SW480 (cell line): Measurements from ENCODE around the gene CDH24.

Experiments used
- DNase-seq: peaks from one replicate; pipeline ENCODE4 v3.0.0-alpha.2; 2016; ENCODE audit warnings: low spot score

CDH24 gene

DNA sequence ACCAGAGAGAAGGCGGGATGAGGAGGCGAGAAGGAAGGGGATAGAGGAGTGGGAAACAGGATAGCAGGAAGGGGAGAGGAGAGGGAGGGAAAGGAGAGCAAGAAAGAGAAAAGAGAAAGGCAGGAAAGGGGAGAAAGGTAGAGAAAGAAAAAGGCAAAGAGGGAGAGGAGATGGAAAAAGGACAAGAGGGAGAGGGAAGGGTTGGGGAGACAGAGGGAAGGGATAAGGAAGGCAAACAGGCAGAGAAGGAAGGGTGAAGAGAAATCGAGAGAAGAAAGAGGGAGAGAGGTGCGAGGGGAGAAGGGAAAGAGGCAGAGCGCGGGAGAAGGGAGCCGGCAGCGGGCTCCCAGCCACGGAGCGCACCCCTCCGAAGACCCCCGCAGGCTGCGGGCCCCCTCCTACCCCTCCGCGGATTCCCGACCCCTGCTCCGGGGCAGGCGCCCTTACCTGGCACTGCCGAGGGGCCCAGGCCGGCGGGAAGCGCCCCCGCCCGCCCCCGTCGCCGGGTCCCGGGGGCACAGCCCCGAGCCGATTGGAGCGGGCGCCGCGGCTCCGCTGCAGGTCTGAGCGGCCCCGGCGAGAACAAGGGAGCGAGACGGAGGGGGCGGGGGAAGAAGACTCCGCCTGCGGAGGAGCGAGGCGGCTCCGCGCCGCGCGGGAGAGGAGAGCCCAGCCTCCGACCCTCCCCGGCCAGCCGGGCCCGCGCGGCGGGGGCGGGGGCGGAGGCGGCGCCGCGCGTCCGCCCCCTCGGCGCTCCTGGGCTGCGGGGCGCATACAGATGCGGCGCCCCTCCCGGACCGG is at the start of gene CDH24:
Gene CDH24 (minus strand): TSS at position 565 of the 801 bp plus-strand sequence. CDS start 1,787 bp downstream, outside the sequence.
- DNase-seq: peak; percentile 51

GRCh38 chr14:23106747-23107045 is 49.4 kb upstream of the CDH24 start:
- no peak for DNase-seq

DNA sequence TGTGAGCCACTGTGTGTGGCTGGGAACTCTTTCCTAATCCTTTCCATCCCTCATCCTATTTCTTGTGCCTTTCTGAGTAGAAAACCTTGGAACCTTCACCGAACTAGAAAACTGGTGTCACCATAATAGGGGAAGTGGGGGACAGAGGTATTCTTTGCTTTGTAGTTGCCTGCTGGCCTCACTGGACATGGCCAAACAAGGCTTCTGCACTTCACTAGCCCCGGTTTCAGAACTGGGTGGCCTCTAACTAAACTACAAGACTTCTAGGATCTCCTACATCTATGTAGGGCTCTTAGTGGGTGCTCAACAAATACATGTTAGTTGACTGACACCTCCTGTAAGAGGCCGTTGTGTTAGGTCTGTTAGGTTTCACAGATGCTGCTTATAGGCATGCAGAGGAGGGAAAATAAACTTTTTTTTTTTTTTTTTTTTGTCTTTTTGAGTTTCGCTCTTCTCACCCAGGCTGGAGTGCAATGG is 48.1 kb upstream of the CDH24 start:
- DNase-seq: no peak

- DNase-seq: no peak
Observed at GRCh38 chr14:23104591-23105347, 47.4 kb upstream of the CDH24 start, which contains the start of gene CIROP. Gene CIROP, minus strand, starts transcription at chr14:23104989. Its CDS starts 69 bp downstream, at chr14:23104920.

- no peak for DNase-seq
Observed at GRCh38 chr14:23104070-23104590, 46.8 kb upstream of the CDH24 start.

DNA sequence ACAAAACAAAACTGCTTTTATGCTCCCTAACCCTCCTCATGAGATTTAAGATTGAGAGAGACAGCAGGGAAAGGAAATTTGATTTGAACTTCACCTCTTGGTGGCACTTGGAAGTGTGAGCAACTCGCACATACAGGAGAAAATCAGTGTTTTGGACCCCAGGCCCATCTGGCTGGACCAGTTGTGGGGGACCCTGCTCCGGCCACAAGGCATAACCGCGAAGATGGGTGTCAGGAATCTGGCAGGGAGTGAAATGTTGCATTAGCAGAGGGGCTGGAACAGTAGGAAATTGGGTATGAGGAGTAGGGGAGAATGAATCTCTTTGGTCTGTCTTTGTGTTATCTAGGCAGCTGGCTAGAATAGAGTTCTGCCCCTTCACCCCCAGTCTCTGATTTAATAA is 46.3 kb upstream of the CDH24 start:
- DNase-seq: no peak

- no peak for DNase-seq
Observed at GRCh38 chr14:23102801-23103200, 45.5 kb upstream of the CDH24 start.

DNA sequence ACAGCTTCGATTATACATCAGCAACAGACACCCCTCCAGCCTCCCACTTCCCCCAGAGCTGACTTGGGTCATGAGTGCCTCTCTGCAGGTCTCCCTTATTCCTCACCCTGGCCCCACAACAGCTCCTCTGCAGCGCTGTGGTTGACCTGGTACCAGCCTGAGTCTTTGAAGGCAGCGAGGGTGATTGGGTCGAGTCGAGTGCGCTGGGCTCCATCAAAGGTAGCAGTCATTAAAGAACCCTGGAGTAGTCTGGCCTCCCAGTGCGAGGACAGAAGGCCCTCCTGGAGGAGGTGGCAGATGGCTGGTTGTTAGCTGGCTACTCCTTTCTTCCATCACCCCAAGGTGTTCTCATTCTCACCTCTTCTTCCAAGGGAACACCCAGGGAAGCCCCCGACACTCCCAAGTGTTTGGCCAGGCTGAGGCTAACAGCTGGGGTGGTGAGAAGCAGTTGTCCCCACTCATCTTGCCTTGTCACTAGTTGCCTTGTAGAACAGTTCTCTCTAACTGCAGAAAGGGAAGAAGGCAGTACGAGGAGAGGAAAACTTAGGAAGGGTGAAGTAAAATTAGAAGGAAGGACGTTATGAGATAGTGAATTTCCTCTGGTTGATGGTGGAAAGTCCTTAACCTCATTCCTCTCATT is 44.8 kb upstream of the CDH24 start:
- no peak for DNase-seq

GRCh38 chr14:23101213-23101970 is 44.1 kb upstream of the CDH24 start:
- DNase-seq: no peak

- DNase-seq: no peak
Observed at GRCh38 chr14:23099212-23099861, 42.0 kb upstream of the CDH24 start.

- DNase-seq: no peak
Observed at GRCh38 chr14:23097786-23098185, 40.5 kb upstream of the CDH24 start.

DNA sequence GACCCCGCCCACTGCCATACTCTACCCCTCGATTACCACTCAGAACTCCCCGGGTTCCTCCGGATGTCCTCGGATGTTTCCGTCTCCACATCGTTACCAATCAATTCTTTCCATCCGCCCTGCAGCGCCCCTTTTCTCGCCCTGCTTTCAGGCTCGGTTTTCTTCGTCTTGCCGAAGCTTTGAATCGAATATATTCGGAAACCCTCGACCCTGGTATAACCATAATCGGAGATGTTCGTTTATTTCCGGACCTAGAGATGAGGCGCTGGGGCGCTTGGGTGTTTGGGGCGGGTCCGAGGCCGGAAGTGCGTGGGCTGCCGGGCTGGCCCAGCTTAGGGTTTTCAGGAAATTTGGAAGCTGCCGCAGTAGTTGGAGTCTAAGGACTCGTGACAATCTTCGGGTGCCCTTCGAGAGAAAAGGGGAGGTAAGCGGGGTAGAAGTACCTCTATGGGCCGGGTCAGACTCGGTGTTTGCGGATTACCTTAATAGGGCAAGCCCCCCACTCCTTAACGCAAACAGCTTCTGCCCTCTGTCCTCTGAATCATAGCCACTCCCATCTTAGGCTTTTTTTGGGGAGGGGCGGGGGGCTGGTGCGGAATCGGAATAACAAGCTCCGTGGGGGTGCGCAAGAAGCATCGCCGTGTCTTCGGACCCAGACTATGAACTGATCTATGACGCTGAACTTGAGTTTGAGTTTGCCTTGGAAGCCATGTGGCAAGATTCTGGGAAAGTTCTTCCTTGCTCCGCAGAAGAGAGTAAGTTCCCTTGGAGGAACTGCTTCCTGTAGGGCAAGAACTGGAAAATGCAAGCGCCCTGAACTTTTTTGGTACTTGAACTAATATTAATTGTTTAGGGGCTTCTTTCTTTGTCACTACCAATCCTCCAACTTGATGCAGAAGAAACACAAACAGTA is 38.1 kb upstream of the CDH24 start, which contains the start of gene C14orf119:
Gene C14orf119 (plus strand): TSS at position 310 of the 913 bp plus-strand sequence. CDS start 2,154 bp downstream, outside the sequence.
- peak; percentile 99 for DNase-seq

GRCh38 chr14:23094666-23095195 is 37.4 kb upstream of the CDH24 start, which contains the start of gene ACIN1:
Gene ACIN1, minus strand, starts transcription at chr14:23095136. Its CDS starts 24 bp downstream, at chr14:23095112.
- peak; percentile 75 for DNase-seq

DNA sequence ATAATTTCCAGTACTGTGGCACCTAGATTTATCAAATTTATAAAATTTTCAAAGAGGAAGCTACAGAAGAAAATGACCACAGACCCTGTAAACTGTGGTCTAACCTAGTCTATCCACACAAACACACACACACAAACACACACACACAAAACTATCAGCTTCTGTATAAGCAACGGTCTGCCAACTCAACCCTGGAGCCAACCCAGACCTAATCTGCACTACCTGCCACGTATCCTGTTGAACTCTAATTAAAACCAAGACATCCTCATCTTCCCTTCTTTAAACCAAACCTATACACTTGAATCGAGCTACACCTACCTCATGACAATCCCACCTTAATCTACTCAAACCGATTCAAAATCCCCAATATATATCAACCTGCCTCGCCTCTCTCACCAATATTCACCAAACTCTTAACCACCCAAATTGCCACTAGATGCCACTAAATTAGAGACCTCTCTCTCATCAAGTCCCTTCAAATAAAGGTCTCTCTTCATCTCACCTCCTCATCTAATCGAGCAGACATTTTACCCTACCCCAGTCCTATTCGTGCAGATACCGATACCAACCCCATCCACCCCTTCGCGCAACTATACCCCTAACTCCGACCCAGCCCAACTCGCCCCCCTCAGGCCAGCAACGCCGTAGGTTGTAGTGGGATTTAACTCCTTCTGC is 36.8 kb upstream of the CDH24 start:
- no peak for DNase-seq

GRCh38 chr14:23093526-23093925 is 36.2 kb upstream of the CDH24 start:
- no peak for DNase-seq

GRCh38 chr14:23093104-23093503 is 35.8 kb upstream of the CDH24 start:
- no peak for DNase-seq

GRCh38 chr14:23091294-23092225 is 34.2 kb upstream of the CDH24 start:
- no peak for DNase-seq

- no peak for DNase-seq
Observed at GRCh38 chr14:23090254-23090636, 32.9 kb upstream of the CDH24 start.
